ENCODE measurements around the gene NGEF.

Gene NGEF

GRCh38 chr2:232960862-232961261, 52.2 kb downstream of the NGEF start:
- DNase-seq = no peak

GRCh38 chr2:232959139-232959538, 53.9 kb downstream of the NGEF start:
- no peak for DNase-seq

GRCh38 chr2:232957657-232958090, 55.4 kb downstream of the NGEF start:
- DNase-seq = no peak

- no peak for DNase-seq
Observed at GRCh38 chr2:232955856-232956255, 57.2 kb downstream of the NGEF start.

GRCh38 chr2:232954691-232955090, 58.4 kb downstream of the NGEF start:
- no peak for DNase-seq

GRCh38 chr2:232951891-232952290, 61.2 kb downstream of the NGEF start:
- no peak for DNase-seq

GRCh38 chr2:232951181-232951580, 61.9 kb downstream of the NGEF start:
- no peak for DNase-seq

- no peak for DNase-seq
Observed at GRCh38 chr2:232950751-232951150, 62.3 kb downstream of the NGEF start.

- DNase-seq = no peak
Observed at GRCh38 chr2:232949016-232949415, 64.0 kb downstream of the NGEF start.

GRCh38 chr2:232942831-232943230, 70.2 kb downstream of the NGEF start:
- DNase-seq = no peak

- no peak for DNase-seq
Observed at GRCh38 chr2:232941912-232942594, 71.0 kb downstream of the NGEF start.

GRCh38 chr2:232941400-232941799, 71.7 kb downstream of the NGEF start:
- DNase-seq = no peak

- DNase-seq = no peak
Observed at GRCh38 chr2:232940724-232941123, 72.3 kb downstream of the NGEF start.

- DNase-seq = no peak
Observed at GRCh38 chr2:232937278-232937906, 75.7 kb downstream of the NGEF start.

- no peak for DNase-seq
Observed at GRCh38 chr2:232931636-232932035, 81.4 kb downstream of the NGEF start.

GRCh38 chr2:232930059-232930400, 83.0 kb downstream of the NGEF start:
- no peak for DNase-seq

- no peak for DNase-seq
Observed at GRCh38 chr2:232929303-232930058, 83.6 kb downstream of the NGEF start.

- no peak for DNase-seq
Observed at GRCh38 chr2:232928551-232929302, 84.3 kb downstream of the NGEF start.

GRCh38 chr2:232927793-232928550, 85.1 kb downstream of the NGEF start:
- DNase-seq = no peak

GRCh38 chr2:232927032-232927792, 85.8 kb downstream of the NGEF start:
- no peak for DNase-seq

GRCh38 chr2:232926431-232926939, 86.6 kb downstream of the NGEF start:
- DNase-seq = no peak

- no peak for DNase-seq
Observed at GRCh38 chr2:232925821-232926156, 87.3 kb downstream of the NGEF start.
